WTC11 (cell line): ENCODE data around the gene ARAF.

Experiments used
- CTCF ChIP-seq: fragments of 200-600 bp; IDR thresholded peaks from 2 replicates; pipeline ENCODE4 v1.8.0; 2022; ENCODE audit warnings: antibody characterized with exemption
- ETV6 ChIP-seq: sonication (generic); formaldehyde crosslinking; IDR thresholded peaks from 2 replicates; pipeline ENCODE4 v1.8.1; 2022; ENCODE audit warnings: mild to moderate bottlenecking, missing genetic modification reagents
- IRF2 ChIP-seq: sonication (generic); formaldehyde crosslinking; IDR thresholded peaks from 2 replicates; pipeline ENCODE4 v1.8.0; 2022; ENCODE audit warnings: low read depth, missing genetic modification reagents, borderline replicate concordance
- NFE2L1 ChIP-seq: sonication (generic); formaldehyde crosslinking; IDR thresholded peaks from 2 replicates; pipeline ENCODE4 v1.8.1; 2023; ENCODE audit warnings: missing genetic modification reagents
- TF ChIP-seq, protein P1 (sequence below): sonication (generic); formaldehyde crosslinking; IDR thresholded peaks from 2 replicates; pipeline ENCODE4 v1.8.1; 2023; ENCODE audit warnings: mild to moderate bottlenecking, missing genetic modification reagents, moderate library complexity

DNA sequence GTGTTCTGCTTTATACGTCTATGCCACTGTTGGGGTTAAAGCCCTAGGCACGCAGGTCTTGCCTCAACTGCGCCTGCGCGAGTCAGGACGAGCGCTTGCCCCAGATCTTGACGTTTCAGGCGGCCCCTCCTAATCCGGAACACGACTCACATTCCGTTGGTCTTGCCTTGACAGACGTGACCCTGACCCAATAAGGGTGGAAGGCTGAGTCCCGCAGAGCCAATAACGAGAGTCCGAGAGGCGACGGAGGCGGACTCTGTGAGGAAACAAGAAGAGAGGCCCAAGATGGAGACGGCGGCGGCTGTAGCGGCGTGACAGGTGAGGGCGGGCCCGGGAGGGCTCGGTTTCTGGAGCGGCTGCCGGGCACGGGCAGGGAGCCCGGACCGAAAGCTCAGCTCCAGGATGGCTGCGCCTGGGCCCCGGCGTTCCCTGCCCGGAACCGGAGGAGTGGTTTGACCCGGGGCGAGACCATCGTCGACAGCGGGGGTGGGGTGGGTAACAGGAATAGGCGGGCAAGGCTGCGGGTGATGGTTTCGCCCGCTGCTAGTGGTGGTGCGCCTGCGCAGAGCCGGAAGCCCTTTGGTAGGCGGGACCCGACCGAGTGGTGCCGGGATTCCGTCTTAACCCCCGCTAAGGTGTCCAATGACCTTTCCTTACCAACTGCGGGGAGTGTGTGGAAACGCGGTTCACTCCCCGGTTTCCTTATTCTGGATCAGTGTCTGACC is at the start of gene ARAF:
- TF ChIP-seq IRF2 (CRISPR knock-in tag), result no peak
- TF ChIP-seq, protein P1, sequence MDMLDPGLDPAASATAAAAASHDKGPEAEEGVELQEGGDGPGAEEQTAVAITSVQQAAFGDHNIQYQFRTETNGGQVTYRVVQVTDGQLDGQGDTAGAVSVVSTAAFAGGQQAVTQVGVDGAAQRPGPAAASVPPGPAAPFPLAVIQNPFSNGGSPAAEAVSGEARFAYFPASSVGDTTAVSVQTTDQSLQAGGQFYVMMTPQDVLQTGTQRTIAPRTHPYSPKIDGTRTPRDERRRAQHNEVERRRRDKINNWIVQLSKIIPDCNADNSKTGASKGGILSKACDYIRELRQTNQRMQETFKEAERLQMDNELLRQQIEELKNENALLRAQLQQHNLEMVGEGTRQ (CRISPR knock-in tag), result no peak
- no peak for TF ChIP-seq NFE2L1 (CRISPR knock-in tag)
- TF ChIP-seq CTCF, result no peak
- TF ChIP-seq ETV6 (CRISPR knock-in tag), result no peak
